Measurements from ENCODE around the gene LZIC.

The LZIC gene

DNA sequence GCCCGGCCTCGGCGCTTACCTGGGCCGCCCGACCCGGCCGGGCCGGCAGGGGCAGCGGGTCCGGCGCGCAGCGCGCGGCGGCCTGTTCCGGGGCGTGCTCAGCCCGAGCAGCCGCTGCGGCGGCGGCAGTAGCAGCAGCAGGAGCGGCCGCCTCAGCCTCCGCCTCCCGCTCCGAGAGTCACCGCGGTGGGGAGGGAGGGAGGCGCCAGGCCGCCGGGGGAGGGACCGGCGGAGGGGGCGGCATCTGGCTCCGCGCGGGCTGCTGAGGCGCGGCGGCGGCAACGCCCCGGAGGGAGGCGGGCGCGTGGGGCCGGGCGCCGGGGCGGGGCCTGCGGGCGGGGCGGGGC is 33.1 kb downstream of the LZIC start, which contains the start of gene CTNNBIP1:
Gene CTNNBIP1 (minus strand): TSS at position 194 of the 347 bp plus-strand sequence. CDS start 38,205 bp downstream, outside the sequence.
- DNase-seq, result no peak

DNA sequence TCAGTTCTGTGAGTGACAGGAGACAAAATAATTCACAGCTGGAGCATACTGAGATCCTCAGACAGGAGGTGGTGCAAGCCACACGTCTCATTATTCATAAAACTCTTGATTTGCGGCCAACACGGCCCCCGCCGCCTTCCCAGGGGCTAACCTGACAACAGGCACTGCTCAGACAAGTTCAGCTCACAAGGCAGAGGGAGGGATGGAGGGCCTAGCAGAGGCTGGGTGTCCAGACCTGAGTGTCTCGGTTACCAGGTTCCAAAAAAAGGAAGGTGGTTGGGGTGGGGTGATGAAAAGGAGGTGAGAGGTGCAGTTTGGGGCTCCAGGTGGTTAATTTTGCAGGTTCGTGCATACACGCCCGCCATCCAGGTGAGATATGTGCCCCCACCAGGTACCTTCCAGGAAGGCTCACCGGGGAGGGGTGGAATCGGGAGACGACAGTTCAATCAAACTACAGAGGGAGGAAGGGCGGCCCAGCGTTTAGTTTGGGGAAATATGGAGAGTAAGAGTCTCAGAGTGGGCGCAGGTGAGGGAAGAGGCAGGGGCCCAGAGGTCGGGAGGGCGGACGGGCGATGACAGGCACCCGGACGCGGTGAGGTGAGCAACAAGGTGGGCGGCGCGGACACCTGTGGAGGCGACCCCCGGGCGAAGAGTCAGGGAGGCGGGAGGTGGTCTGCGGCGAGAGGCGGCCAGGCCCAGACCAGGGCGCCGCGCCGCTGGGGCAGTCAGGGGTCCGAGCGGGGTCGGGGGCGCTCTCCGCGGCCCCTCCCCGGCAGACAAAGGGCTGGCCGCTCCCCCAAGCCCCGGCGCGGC is 33.8 kb downstream of the LZIC start:
- DNase-seq, result no peak

DNA sequence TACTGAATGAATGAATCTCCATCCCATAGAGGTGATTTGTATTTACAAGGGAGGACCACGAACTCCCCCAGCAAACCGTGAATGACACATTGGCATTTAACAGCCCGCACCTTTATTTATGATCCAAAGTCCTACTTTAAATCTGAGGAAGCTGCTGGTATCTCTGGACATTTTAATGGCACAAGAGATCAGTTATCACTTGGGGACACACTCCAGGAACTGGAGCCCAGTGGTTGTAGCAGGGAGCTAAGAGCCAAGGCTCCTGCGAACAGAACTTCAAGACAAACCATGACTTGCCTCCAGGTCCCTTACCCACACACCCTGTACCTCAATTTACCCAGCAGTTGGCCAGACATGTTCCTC is 34.3 kb downstream of the LZIC start:
- DNase-seq, result no peak

DNA sequence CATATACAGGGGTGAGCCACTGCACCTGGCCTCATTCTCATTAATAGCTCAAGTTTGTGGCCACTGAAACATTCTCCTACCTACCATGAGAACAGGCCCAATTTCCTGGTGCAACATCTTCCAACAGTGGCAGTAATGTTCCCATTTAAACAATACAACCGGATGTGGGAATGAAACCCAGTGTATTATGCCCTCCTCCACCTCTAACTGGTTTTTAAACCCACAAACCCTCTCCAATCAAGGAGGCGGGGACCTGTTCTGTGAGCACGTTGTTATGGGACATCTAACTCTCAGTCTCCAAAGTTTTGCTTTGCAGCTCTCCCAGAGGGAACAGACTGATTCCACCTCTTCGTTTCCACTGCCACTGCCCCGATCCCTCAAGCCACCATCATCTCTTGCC is 35.8 kb downstream of the LZIC start:
- DNase-seq, result no peak

DNA sequence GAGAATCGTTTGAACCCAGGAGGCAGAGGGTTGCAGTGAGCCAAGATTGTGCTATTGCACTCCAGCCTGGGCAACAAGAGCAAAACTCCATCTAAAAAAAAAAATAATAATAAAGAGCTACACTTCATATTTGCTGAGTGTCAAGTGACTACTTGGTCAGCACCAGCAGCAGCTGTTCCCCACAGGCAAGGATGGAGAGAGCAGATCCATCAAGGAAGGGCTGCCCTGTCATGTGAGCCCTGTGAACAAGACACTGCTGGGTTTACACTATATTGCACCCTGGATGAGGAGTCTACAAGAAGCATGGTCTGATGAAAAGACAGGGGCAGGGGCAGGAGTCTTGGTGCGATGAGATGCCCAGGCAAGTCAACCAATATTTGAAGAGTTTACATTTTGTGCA is 36.7 kb downstream of the LZIC start:
- no peak for DNase-seq

DNA sequence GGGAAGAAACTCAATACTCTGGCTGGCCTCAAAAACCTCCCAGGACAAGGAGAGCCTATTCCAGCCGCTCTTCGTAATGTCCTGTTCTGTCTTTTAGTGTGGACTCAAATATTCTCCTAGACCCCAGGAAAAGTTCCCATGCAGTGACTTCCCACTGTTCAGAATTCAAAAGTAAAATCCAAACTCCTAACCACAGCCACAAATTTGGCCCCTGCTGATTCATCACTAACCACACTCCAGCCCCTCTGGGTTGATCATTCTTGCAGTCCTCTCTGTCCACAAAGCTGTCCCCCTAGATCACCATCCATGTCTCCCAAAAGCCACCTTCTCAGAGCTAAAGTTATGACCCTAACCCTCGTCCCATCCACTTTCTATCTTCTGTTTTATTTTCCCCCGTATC is 38.2 kb downstream of the LZIC start:
- DNase-seq, result peak; percentile 21

DNA sequence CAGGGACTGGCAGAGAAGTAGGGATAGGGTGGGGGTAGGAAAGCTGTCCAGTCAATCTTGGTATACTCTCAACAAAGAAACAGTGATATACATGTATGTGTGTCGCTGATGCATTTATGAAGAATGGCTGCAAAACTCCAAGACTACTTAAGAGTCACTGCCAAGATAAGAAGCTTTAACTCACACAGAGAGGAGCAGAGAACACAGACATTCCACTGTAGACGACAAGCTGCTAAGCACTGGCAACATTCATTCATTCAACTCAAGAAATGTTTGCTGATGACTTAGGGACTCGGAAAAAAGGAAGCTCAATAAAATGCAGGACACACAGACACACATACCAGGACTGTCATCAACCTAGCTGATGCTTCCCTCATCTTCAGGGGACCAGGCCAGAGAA is 38.6 kb downstream of the LZIC start:
- no peak for DNase-seq

DNA sequence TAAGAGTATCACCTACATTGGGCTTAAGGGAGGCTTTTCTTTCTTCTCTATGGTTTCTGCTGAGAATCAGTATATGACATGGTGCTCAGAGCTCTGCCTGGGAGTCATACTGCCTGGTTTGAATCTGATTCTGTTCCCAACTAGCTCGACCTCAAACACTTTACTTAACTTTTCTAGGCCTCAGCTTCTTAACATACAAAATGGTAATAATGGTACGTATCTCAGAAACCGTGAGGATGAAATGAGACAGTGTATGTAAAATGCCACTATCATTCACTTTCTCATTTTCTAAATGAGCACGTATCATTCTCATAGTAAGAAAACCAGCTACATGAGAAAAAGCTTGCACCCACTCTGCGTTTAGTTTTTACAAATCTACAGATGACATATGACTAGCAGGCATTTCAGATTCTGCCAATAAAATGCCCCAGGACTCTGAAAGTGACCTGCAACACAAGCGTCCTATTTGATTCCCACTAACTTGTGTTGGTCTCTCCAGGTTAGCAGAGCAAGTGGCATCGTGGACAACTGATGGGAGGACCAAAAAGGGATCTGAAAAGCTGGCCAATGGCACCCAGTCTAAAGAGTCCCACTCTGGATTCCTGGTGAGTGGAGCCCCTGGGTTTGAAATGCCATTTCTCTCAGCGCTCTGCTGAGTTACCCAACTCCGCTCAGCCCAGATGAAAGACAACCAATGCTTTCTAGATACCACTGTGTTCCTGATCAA is 39.2 kb downstream of the LZIC start:
- no peak for DNase-seq

DNA sequence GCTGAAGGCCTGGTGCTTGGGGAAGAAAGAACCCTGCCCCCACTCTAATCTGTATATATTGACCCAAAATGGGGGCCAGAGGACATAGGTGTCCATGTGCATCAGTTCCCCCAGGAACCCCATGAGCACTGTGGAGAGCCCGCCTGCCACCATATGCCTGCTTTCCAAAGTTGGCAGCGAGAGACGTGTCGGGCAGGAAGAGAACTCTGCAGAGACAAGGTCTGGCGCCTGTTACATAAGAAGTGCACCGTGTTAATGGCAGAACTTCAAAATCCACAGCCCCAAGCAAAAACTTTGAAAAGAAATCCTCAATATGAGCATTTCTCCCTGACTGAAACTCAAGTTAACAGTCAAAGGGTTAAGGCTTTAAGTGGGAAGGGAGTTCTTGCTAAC is 41.1 kb downstream of the LZIC start:
- no peak for DNase-seq

DNA sequence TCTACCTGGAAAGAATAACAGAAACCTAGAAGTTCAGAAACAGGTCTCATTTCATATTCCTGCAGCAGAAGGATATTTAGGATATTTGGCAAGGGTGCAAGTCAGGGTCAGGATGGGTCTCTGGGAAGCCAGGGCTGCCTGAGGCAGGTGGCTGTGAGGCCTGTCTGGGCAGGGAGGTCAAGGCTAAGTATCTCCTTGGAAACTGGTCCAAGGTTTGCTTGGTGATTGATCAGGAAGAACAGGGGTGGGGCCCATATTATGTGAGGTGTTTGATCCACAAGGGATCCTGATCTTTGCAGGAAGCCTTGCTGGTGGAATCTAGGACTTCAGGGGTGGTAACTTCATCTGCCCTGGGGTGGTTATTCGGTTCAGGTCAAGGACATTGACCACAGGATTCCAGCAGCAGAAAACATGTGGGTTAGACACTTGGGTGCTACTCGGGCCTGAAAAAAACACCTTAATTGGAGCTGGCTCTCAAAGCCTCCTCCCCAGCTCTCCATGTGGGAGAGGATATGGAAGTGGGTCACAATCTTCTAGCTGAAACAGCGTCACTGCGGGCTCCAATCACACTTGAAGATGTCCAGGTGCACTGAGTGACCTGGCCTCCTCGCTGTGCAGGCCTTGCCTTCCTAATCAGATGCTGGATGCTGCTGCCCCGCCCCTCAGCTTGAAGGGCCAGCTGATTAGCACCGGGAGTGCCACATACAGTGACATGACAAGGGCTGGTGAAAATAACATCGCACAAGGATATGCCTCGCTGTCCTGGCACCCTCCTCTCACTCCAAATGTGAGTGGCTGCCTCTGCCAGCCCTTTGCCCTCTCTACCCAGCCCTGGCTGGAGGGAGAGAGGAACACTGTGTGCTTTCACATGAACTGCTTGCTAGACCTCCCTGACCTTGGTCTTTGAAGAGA is 41.8 kb downstream of the LZIC start:
- DNase-seq, result no peak

DNA sequence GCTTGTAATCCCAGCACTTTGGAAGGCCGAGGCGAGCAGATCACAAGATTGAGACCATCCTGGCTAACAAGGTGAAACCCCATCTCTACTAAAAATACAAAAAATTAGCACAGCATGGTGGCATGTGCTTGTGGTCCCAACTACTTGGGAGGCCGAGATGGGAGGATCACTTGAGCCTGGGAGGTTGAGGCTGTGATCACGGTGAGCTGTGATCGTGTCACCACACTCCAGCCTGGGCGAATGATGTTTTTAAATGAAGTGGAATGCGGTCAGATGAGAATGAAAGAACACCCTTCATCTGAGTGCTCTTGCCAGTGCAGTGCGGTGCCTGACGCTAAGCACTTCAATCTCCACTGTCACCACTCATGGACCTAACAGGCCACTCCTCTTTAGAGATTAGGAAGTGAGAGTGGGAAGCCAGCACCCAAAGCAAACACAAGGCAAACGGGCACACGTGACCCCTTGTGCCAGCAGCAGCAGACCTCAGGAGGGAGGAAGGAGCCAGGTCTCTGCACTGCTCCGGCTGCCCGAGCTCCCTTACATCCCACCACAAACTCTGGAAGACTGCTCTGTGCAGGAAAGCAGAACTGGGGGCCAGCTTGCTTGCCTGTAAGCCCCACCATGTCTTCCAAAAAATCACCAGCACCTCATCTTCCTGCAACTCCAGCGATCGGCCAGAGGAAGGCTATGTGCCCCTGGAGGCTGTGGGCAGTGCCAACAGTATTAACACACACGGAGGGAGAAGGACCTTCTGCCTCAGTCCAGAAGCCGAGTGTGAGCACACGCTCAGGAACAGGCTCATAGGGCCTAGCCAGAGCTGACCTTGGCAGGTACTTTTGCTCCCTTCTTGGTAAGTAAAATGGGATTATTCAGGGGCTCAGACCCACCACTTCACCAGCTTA is 42.8 kb downstream of the LZIC start:
- DNase-seq, result peak; percentile 98

DNA sequence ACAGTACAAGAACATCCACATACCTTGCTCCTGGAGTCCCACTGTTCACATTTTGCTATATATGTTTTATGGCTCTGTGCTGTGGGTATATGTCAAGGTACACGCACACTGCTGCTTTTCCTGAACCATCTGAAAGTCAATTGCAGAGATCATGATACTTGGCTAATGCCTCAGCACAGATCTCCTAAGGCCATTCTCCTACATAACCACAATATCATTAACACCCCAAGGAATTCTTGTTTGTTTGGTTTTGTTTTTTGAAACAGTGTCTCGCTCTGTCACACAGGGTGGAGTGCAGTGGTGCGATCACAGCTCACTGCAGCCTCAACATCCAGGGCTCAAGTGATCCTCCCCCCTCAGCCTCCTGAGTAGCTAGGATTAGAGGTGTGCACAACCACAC is 49.1 kb downstream of the LZIC start:
- DNase-seq, result no peak

DNA sequence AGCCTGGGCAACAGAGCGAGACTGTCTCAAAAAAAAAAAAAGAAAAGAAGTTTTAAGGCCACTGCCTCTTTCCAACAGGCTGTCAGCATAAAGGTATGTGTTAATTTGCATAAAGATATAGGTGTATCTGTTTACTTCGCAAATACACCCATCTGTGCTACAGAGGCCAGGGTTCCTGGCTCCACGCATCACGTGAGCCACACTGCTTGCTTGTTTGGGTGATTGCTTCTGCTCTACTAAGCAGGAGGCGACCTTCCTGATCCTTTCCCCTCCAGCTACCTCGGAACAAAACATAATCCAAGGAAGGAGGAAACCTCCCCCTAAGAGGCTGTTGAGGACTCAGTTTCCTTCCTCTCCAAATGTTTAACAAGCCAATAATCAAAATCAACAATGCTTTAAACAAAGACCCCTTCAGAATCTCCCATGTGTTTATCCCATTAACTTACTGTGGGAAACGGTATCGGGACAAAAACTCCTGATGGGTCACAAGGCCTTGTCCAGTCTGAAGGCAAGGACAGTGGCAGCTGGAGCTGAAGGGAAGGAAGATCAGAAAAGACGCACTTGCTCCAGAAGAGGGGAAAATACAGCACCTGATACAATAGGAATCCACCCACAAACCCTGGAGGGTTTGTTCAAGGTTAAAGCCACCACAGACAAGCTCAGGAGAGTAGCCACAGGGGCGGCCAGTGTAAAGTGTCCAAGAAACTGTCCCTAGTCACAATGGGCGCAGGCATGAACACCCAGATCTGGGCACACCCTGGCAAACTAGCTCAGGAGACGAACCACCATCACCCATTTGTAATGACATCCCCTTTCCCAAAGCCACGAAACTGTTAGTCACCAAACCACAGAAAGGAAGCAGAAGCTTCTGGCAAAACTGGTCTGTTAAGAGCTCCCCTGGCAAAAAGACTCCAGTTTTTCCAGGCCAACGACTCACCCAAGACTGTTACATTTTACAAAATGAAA is 50.3 kb downstream of the LZIC start:
- DNase-seq, result peak; percentile 90

DNA sequence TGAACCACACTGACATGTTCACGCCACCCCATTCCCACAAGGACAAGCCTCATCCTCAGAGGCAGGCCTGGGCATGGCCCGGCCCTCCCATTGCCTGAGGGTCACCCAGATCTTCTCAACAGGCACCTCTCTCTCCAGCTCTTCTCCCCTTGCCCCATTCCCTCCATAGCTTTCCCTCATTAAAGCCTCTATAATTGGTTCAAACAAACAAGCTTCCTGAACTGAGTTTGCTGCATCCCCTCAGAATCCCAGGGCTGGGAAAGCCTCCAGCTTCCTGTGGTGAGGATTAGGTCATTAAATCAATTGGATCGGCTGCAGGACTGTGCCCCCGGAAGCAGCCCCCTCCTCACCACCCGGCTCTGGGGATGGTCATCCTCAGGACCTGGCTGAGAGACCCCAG is 52.0 kb downstream of the LZIC start:
- DNase-seq, result no peak

DNA sequence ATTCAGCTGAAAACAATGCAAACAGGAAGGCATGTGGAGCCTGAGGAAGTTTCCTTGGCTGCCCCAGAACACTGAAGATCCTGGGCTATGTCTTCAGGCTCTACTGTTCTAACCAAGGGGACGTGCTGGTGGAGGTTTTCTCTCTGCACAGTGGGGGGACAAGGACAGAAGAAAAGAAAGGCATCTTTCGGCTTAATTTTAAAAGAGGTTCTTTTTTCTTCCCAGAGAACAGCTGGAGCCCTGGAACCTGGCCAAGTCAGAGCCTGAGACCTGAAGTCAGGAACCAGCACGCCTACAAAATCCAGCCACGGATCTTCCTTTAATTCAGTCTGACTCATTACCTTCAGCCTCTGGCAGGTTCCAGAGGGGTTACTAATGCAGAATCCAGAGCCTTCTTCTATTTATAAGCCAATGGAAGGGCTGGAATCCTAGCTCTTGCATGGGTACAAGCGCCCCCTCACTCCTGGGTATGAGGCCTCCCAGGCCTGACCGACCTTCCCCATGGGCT is 52.9 kb downstream of the LZIC start:
- DNase-seq, result no peak

DNA sequence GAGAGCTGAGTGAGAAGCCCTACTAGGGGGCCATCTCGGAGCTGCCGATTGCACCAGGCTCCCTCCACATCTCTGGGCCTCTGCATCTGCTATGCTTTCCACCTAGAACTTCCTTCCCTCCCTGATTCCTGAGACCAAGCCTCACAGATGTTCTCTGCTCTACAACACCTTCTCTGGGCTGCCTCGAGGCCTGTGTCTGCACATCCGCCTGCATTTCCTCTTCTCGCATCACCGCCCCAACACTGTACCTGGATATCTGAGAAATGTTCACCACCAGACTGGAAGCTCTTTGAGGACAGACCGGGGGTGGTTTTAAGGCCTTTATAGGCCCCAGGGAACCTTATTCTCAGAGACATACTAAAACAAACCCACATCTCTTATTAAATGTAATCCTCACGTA is 53.8 kb downstream of the LZIC start:
- DNase-seq, result no peak

DNA sequence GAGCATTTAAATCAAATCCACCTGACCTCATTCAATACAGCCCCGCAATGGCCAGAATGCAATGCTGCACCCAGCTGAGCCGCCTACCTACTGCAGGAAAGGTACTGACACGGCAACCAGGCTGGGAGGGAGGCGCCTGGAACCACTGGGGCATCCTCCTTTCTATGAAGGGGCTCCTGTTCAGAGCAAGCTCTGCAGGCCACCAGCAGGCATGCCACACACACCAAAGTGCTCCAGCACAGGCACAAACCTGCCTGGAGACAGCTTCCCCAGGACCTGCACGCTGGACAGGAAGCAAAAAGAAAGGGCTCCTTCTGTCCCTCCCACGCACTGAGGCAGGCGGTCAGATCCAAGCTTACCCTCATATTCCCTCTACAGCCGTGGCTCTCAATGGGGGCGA is 54.3 kb downstream of the LZIC start:
- DNase-seq, result no peak

DNA sequence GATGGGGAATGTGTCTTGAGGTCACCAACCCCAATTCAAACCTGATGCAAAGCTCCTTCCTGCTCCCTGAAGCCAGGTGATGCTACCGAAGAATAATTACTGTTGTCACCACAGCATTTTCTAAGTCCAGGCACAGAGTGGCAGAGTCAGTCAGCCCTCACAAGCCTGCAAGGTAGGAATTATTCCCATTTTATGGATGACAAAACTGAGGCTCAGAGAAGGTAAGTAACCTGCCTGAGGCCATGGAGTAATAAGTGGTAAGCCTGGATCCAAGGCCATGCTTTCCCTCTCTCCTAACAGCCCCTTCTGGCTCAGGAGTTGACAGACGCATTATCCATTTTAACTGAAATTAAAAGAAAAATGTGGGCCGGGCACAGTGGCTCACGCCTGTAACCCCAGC is 56.1 kb downstream of the LZIC start:
- no peak for DNase-seq

DNA sequence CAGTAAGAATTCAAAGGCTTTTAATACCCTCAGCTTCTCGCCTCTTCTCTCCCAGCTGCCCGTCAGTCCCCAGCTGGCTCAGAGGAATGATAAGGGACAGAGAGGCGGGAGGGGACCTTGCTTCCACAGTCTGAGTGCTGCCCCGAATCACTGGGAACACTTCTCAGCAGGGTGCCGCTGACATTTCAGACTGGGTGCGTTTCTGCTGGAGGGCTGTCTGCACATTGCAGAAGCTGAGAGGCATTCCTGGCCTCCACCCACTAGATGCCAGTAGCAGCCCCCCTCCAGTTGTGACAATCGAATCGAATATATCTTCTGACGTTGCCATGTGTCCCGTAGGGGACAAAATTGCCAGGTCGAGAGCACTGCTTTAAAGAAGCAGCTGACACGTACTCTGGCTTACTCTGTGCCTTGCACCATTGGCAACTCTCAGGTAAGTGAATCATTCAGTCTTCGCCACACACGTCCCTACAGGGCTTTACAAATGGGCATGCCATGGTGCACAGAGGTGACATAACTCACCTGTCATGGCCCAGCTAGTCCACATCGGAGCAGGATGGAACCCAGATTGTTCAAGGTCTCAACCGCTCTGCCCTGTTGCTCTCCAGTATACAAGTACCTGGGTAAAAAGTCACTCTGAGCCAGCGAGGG is 57.0 kb downstream of the LZIC start:
- no peak for DNase-seq

DNA sequence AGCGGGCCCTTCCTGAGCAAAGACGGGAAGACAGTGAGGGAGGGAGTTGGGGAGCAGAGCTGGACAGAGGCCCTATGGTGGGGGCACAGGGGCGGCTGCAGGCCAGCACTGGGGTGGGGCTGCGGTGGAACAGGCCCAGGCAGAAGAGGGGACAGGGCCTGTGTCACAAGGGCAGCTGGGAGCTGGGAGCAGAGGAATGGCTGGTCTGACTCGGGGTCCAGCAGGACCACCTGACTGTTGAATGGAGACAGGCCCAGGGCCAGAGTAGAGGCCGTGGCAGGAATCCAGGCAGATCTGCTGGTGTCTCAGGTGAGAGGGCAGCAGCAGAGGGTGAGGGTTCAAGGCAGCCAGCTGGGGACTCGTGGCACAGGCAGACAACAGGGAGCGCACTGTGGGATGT is 58.4 kb downstream of the LZIC start:
- DNase-seq, result no peak

Data from MV-4-11 (cell line).